NCI-H146 (cell line): ENCODE results near the gene GAPVD1.
"Not testable (repeated sequence)": the region's sequence is repeated elsewhere in the genome, so short reads cannot be mapped to it uniquely, and the experiment has no call there.

Source experiments
- DNase-seq: peaks from one replicate; lab custom pipeline; 2025; lab: John Stamatoyannopoulos, UW

Gene GAPVD1

GRCh38 chr9:125304273-125304672, 42.6 kb downstream of the GAPVD1 start:
- DNase-seq: no peak

GRCh38 chr9:125312411-125312810, 50.8 kb downstream of the GAPVD1 start:
- no peak for DNase-seq

DNA sequence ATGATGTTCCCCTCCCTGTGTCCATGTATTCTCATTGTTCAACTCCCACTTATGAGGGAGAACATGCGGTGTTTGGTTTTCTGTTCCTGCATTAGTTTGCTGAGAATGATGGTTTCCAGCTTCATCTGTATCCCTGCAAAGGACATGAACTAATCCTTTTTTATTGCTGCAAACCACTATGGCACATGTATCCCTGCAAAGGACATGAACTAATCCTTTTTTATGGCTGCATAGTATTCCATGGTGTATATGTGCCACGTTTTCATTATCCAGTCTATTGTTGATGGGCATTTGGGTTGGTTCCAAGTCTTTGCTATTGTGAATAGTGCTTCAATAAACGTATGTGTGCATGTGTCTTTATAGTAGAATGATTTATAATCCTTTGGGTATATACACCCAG, 54.7 kb downstream of the GAPVD1 start:
- DNase-seq: not testable (repeated sequence)

DNA sequence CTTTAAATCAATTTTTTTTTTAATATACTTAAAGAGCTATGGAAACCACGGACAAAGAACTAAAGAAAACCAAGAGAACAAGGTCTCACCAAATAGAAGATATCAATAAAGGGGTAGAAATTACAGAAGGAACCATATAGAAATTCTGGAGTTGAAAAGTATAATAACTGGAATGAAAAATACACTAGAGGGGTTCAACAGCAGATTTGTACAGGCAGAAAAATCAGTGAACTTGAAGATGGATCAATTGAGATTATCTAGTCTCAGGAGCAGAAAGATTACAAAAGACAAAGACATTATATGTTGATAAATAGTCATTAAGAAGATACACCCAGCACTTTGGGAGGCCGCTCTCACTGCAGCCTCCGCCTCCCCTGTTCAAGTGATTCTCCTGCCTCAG, 56.1 kb downstream of the GAPVD1 start:
- DNase-seq: no peak

DNA sequence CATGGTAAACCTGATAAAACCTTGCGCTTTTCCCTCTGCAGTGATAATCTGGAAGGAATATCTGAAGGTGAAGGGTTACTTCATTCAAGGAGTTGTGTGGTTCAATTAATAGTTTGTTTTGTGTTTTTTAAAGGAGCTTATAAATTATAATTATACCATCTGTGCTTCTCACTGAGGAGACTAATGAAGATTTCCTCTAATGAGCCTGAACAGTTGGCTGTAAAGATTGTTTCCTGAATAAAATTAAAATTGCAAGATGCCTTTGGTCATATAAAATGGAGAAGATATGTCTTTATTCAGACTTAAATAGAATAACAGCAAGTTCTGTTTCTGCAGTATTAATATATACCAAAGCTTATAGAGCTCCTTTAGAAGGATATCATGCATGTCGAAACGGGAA, 59.9 kb downstream of the GAPVD1 start:
- DNase-seq: no peak

GRCh38 chr9:125323615-125324014, 62.0 kb downstream of the GAPVD1 start:
- no peak for DNase-seq

DNA sequence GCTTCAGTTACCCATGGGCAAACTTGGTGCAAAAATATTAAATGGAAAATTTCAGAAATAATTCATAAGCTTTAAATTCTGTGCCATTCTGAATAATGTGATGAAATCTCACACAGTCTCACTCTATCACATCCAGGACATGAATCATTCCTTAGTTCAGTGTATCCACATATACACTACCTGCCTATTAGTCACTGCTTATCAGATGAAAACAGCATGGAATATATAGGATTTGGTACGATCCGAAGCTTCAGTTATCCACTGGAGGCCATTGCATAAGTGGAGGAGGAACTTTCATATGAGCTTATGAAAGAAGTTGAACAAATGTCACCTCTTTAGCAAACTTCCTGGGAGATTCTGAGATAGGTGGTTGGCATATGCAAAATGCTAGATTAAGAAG, 64.2 kb downstream of the GAPVD1 start:
- no peak for DNase-seq

DNA sequence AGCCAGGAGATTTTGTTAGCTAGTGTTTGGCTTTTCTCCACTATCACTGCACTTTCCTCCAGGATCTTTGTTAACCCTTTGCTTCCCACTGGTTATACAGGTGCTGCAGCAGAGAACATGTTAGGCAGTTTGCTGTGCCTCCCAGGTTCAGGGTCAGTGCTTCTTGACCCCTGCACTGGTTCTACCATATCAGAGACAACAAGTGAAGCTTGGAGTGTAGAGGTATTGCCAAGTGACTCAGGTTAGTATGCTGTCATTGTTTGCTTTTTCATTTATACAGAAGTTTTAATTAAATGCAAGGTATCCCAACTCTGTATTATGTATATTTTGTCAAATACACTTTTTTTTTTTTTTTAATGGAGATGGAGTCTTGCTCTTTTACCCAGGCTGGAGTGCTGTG, 68.4 kb downstream of the GAPVD1 start:
- DNase-seq: no peak

DNA sequence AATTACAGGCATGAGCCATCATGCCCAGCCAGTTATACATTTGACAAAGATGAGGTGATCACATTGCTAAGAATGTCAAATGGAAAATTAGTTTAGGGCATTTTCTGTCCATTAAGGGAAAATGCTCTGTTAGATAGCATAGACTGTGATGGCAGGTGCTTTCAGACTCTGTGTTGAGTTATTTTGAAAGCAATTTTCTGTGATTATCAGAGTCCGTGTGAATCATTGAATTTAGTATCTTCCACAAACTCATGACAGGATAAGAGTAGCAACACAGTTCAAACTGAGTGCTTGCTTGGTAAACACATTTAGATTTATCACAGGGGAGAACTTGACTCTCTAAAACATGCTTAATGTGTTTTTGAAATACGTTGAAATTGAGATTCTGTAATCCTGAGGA, 69.0 kb downstream of the GAPVD1 start:
- no peak for DNase-seq

- DNase-seq: no peak
Measured at GRCh38 chr9:125332527-125332926, 70.9 kb downstream of the GAPVD1 start.

DNA sequence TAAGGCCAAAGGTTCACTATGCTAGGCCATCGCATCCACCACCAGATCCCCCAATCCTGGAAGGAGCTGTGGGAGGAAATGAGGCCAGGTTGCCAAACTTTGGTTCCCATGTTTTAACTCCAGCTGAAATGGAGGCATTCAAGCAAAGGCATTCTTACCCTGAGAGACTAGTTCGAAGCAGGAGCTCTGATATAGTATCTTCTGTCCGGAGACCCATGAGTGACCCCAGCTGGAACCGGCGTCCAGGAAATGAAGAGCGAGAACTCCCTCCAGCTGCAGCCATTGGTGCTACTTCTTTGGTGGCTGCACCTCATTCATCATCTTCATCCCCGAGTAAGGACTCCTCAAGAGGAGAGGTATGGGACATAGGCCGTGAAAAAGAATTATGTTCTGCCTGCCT, 75.6 kb downstream of the GAPVD1 start:
- no peak for DNase-seq

- no peak for DNase-seq
Measured at GRCh38 chr9:125338929-125339328, 77.3 kb downstream of the GAPVD1 start.

DNA sequence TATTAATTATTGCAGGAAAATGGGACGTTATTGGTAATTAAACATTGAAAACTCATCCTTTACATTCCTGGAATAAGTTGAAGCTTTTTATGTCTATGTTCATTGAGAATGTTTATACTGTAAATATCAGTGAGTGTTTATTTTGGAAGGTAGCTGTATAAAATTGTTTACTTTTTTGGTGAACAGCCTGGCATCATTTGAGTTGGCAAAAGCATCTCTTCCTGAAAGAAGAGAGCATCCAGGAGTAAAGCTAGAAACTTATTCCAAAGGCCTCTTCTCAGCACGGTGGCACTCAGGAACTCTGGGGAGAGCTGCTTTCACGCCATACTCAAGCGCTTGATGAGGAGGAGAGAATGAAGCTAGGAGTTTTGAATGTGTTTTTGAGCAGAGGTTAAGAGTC, 79.9 kb downstream of the GAPVD1 start:
- no peak for DNase-seq

DNA sequence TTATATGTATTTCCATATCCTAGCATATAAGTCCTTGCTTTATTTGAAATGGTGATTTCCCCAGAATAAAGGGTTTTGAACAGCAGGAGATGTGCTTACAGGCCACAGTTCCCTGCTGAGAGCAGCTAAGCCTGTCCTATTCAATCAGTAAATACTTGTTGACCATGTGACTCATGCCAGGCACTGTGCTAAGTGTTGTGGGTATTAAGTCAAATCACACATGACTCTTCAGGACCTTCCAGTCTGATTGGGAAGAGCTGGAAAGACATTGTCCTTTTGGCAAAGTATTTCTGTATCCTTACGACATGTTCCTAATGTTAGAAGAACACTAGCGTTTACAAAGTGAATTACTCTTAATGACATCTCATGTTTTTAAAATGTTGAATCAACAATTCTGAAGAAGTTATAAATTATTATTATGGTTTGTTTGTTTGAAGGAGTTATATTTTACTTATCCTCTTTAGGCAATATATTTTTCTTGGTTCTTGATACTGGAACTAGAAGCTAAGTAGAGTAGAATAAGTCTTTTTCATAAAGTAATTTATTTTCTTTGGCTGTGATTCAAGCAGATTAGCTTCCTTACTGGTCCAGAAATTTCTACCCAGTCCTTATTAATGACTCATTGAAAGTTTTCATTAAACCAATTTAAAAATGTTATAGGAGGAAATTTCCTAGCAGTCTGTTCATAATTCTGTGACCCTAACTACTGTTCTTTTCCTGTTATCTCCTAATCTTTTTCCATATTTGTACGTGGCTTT, 82.1 kb downstream of the GAPVD1 start:
- DNase-seq: peak; percentile 85

DNA sequence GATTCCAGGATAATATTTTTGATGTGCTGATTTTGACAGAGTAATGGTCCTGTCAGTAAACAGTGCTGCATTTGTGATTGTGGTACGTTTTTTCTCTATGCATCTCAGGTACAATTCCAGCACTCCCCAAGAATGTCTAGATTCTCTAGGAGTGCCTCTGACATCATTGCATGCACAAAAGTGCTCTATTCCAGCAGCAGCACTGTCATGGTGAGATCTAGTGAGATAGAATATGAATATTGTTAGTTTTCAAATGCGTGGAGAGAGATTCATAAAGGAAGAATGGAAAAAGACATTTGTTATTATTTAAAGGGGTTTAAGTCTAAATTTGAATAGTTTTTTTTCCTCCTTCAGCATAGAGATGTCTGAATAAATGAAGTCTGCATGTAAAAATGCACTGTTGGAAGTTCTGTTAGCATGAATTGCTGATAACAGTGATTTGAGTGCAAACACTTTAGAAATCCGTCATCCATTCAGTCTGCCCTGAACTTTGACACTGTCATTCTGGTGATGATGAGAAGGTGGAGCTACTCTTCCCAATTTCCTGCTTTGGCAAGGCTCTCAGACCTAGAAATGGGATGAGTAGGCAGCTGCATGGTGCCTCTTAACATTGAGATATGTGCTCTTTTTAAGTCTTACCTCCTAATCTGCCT, 84.6 kb downstream of the GAPVD1 start:
- no peak for DNase-seq

- no peak for DNase-seq
Measured at GRCh38 chr9:125355601-125356000, 94.0 kb downstream of the GAPVD1 start.

DNA sequence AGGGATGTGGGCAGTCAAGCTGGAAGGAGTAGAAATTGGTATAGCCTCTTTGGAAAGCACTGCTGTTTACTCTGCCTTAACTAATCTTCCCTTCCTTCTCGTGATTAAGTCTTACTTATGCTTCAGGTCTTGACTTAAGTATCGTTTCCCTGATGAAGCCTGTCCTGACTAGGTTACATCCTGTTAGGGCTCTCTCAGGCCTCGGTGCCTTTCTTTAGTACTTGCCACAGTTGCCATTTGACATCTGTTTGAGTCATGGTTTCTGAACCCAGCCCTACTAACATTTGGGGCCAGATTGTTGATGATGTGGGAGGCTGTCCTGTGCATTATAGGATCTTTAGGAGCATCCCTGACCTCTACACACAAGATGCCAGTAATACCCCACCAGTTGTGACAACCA, 94.4 kb downstream of the GAPVD1 start:
- no peak for DNase-seq

DNA sequence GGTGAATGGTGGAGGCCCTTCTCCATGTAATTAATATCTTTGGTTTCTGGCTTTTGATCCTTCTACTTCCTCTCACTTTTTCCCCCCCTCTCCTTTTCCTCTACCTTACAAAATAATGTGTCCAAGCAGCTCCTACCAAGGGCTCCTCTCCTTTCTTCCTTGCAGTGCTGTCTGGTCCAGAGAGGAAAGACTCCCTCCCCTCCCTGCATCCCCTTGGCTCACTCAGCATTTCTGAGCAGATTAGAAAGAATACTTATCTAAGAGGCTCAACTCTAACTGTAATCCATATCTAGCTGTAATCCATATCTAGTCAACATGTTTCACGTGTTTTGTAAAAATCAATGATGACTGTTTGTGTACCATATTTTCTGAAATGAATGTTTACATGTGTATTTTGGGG, 97.4 kb downstream of the GAPVD1 start:
- no peak for DNase-seq

DNA sequence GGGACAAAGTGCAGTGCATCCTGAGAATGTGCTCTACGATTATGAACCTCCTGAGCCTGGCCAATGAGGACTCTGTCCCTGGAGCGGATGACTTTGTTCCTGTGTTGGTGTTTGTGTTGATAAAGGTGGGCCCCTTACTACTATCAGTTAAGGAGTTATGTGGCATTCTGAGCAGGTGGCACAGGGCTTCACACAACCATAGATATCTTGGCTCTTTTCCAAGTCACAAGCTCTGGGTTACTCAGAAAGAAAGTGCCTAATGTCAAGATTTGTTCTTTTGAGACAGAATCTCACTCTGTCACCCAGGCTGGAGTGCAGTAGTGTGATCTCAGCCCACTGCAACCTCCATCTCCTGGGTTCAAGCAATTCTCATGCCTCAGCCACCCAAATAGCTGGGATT, 99.0 kb downstream of the GAPVD1 start:
- DNase-seq: no peak

DNA sequence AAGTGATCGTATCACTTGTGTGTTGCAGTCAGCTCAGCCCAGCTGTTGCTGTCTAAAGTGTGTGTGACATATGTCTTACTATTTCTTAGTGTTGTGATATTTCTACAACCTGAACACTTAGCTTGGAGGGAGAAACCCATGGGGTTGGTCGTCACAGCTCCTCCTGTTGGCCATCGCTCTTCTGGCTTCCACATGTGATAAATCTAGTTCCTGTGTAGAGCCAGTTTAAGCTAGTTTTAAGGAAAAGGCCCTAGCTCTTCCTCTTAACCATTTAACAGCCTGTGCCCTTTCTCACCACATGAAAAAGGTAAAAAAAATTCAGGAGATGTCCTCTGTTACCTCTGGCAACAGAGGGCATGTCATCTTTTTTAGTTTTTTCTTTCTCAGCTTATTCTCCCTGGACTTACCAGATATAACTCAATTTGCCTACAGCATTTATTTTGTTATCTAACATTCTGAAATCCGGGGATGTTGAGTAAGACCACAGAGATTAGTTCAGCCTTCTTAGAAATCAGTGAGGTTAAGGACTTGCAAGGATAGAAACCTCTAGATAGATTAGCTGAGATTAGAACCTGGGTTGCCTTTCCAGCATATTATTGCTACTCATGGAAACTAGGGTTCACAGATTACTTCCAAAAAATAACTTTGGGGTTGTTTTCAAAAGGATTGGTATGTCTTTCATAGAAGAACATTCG, 100.4 kb downstream of the GAPVD1 start:
- no peak for DNase-seq

DNA sequence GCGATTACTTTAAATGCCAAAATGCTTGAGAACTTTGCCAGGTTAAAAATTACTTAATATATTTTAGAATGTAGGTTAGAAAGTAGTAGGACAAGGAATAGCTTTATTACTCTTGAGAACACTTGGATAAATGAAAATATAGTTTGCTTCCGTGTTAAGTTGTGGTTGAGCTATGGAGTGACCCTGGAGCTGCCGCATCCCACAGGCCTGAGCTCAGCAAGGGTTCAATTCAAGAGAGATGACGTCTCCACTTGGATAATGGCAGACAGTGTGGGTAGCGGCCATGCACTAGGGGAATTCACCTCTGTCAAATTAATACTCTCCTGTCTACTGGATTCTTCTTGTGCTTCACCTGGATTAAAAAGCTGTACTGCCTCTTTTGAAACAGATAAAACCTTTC, 105.0 kb downstream of the GAPVD1 start:
- DNase-seq: no peak

DNA sequence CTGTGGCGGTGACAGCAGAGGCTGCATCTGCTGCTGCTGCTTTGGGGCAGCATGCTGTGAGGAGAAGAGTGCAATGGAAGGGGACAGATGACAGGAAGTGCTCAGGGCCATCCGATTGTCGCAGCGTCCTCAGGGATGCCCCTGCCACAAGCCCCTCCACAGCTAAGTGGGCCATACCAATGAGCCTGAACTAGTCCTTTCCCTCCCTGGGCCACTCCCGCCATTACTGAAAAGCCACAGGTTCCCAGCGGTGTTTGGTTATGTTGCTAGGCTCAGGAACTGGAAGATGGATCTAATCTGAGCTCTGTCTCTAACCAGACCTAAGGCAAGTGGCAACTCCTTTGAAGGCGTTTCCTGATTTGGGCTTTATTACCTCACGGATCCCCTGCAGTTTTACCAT, 109.2 kb downstream of the GAPVD1 start:
- DNase-seq: no peak
